T47D (cell line): ENCODE results near the gene L1CAM.

Experiments
- DNase-seq, 2 experiments: peaks; one replicate each; pipeline versions ENCODE4 v3.0.0 to v3.0.0-alpha.2; 2011 to 2012; ENCODE audit warnings: low read depth in 1 of 2, low spot score in 1 of 2
- JUND ChIP-seq: IDR thresholded peaks from 2 replicates; pipeline ENCODE4 v1.6.1; 2012; ENCODE audit warnings: low read depth
- in situ Hi-C: cut with HindIII; loops from 2 replicates; pipeline ENCODE4 v1.10.0; 2016; ENCODE audit warnings: low sequenced_read_pairs, low pct_unique_long_range_greater_than_20kb

The L1CAM gene

DNA sequence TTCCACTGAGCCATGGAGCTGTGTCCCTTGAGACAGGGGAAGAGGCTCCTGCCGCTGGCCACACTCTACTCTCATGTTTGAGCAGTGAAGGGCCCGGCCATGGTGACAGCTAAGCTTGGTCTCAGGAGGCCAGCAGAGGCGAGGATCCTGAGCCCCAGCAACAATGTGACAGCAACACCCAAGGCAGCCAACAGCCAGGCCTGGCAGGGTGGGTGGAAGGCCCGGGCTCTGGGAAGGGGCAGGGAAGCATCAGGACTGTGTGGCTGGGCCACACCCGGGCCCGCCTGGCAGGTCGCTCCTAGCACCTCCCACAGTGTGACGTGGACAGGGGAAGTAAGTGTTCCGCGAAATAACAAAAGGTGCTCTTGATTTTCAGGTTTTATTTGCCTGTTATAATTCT lies 24.8 kb downstream of the L1CAM start:
- no peak for DNase-seq
- TF ChIP-seq JUND = no peak
- in situ Hi-C loops = no loop called here

DNA sequence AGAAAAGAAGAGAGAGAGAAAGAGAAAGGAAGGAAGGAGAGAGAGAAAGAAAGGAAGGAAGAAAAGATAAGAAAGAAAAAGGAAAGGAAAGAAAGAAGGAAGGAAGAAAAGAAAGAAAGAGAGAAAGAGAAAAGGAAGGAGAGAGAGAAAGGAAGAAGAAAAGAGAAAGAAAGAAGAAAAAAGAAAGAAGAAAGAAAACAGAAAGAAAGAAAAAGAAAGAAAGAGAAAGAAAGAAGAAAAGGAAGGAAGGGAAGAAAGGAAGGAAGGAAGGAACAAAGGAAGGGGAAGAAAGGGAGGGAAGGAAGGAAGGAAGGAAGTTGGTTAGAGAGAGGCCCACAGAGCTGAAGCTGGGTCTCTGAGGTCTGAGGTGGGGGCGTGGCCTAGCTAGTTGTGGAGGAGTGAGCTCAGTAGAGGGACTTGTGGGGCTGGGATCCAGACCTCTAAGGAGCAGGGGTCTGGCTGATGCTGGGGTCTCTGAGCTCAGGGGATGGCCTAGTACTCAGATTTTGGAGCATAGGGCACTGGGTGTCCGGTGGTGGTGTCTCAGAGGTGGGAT lies 28.5 kb downstream of the L1CAM start:
- no peak for DNase-seq
- TF ChIP-seq JUND = no peak
- in situ Hi-C loops = no loop called here

DNA sequence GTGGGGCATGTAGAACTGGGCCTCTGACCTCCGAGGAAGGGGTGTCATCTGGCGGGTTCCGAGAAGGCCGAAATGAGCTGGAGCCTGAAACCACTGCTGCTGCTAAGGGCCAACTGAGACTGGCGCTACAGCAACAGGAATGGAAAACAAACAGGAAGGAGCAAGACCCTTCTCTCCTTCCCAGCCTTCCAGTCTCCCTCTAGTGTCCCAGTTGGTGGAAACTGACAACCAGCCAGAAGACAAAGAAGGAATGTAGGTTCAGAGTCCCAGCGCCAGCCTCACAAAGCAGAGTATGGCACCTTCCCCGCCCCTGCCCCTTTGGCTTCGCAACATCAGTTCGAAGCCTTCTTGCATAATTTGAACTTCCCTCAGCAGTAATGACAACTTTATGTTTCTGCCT lies 31.3 kb downstream of the L1CAM start:
- TF ChIP-seq JUND = no peak
- in situ Hi-C loops = no loop called here
- no peak for DNase-seq

DNA sequence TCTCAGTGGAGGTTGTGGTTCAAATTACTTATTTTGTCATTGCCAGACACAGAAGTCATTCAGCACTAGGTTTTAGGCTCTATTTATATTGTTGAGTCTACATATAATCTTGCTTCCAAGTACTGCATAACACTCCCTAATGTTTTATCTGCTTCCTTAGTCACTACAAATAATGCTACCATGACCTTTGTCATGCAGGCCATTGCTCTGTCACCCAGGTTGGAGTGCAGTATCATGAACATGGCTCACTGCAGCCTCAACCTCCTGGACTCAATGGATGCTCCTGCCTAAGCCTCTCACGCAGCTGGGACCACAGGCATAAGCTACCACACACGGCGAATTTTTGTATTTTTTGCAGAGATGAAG lies 32.1 kb downstream of the L1CAM start:
- in situ Hi-C loops = no loop called here
- no peak for DNase-seq
- TF ChIP-seq JUND = no peak

DNA sequence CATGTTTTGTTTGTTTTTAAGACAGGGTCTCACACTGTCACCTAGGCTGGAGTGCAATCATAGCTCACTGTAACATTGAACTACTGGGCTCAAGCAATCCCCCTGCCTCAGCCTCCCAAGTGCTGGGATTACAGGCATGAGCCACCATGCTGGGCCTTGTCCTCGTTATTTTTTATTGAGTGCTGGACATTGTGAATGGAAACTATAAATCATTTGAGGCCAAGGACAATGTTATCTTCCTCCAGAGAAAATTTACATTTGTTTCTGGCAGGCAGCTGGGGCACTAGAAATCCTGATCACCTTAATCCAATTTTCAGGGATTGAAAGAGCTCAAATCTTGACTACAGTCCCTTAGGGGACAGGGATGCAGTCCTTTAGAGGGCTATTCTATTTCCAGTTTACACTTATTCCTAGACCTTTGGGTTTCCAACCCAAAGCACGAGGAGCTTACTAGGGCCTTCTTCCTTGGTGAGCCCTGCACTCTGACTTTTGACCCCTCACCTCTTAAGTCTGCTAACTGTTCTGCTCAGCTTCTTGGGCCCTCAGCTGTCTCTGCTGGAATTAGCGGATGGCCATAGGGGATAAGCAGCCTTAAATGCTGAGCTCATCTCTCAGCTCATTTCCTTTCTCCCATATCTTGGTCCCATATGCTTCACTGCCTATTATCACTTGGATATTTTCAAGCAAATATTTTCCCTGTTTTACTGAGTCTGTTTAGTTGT lies 32.6 kb downstream of the L1CAM start:
- no peak for TF ChIP-seq JUND
- no peak for DNase-seq
- in situ Hi-C loops = no loop called here

DNA sequence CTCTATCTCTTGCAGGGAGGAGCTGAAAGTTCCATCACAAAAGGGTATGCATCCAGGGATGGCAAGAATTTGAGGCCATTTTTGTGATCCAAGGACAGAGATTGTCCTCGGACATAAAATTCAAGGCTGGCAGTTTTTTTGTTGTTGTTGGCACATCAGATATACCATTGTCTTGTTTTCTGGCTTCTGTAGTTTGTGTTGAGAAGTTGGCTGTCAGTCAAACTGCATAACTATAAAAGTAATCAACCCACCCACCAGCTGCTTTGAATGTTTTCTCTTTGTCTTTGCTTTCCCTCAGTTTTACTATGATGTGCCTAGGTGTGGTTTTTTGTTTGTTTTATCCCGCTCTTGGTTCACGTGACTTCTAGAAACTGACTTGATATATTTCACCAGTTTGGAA lies 34.0 kb downstream of the L1CAM start:
- in situ Hi-C loops = no loop called here
- no peak for DNase-seq
- no peak for TF ChIP-seq JUND

DNA sequence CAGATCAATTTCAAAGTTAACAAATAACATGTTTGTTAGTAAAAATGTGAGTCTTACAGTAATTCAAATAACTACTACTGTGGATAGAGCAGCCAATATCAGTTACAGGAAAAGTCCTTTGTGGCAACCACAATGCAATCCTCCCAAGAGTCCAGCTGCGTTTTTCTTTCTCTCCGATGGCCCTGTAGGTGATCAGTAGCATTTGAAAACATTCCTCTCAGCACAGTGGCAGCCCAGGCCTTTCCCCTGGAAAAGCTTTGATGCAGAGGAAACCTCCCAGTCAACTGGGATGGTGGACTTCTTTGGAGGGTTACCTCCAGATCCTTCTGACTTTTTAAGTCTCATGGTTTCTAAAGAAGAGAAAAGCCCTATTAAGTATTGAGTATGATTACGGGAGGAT lies 37.6 kb downstream of the L1CAM start:
- DNase-seq = no peak

DNA sequence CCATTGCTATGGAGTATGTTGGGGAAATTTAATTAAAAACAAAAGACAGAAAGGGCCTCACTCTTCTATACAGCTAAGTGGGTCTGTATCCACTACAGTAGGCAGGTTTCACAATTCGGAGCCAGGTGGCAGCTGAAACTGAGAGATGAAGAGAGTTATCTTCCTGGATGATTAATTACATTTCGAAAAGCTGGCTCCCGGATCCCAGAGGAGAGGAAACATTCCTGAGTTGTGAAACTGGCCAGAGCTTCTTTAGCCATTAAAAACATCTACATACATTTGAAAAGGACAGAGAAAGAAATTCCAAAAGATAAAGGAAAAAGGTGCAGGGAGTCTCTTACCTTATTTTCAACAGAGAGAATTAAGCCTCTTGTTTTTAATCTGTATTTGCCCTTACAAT lies 40.1 kb downstream of the L1CAM start:
- in situ Hi-C loops = no loop called here
- no peak for TF ChIP-seq JUND
- no peak for DNase-seq

More for the DNA sequence above, 37.6 kb downstream of the L1CAM start:
- in situ Hi-C loops = no loop called here
- no peak for TF ChIP-seq JUND

DNA sequence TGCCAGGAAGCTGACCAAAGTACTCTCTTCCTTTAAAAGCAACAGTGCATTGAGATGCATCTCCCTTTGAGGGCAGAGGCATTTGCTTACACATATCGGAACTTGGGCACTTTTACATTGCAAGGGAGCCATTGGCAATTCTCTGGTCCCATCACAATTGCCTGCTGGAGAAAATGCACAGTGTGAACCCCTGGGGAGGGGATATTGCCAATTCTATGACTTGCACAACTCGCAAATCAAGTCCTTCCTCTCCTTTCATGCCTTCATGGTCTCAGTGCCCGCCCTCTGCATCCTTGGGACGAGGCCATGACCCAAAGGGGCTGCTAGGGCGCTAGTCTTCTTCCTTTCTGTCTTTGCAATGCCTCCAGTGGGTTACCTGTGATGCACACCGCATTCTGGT lies 40.8 kb downstream of the L1CAM start:
- DNase-seq = no peak
- in situ Hi-C loops = no loop called here
- TF ChIP-seq JUND = no peak

DNA sequence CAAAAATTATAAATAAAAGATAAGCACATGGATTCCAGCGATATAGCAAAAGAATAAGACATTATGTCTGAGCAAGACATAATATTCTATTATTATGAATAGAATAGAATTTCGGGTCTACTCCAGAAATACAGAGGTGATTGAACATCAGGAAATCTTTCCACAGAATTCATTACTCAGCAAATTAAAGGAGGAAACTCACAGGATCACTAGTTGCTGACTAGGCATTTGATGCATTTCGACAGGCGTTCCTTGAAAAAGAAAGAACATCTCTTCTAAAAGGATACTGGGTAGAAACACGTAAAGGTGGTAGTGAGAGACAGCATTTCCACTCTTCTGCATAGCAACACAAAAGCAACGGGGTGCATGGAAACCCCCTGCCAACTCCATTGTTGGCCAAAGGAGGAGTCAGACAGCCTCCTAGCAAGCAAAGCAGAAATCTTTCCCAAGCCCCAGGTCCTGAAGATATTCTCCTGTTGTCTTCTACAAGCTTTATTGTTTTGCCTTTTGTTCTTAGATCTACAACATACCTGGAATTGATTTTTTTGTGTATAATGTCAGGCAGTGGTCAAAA lies 41.4 kb downstream of the L1CAM start:
- DNase-seq = no peak
- in situ Hi-C loops = no loop called here
- TF ChIP-seq JUND = no peak

DNA sequence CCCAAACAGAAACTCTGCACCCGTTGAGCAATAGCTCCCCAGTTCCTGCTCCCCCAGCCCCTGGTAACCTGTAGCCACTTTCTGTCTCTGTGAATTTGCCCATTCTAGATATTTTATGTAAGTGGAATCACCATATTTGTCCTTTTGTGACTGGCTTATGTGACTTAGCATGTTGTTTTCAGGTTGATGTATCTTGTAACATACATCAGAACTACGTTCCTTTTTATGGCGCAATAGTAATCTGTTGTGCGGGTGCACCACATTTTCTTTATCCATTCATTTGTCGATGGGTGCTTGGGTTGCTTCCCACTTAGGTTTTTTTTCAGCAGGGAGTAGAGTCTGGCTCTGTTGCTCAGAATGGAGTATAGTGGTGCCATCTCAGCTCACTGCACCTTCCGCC lies 49.1 kb downstream of the L1CAM start:
- DNase-seq = no peak
- in situ Hi-C loops = no loop called here

DNA sequence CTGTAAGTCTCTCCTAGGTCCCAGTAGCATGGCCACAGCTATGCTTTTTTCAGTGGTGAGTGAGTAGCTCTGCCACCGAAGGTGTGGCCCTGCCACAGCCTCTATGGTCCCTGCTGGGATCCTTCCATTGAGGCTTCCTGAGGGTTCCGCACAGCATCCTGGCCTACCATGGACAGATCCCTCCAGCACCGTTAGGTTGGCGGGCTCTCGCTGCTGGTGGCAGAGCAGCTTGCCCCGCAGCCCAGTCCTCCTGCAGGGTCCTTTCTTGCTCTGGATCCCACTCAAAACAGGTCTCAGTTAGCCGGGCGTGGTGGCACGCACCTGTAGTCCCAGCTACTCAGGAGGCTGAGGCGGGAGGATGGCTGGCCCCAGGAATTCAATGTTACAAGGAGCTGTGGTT lies 53.2 kb downstream of the L1CAM start:
- in situ Hi-C loops = no loop called here
- DNase-seq = no peak
- no peak for TF ChIP-seq JUND

More for the DNA sequence above, 49.1 kb downstream of the L1CAM start:
- TF ChIP-seq JUND = no peak

DNA sequence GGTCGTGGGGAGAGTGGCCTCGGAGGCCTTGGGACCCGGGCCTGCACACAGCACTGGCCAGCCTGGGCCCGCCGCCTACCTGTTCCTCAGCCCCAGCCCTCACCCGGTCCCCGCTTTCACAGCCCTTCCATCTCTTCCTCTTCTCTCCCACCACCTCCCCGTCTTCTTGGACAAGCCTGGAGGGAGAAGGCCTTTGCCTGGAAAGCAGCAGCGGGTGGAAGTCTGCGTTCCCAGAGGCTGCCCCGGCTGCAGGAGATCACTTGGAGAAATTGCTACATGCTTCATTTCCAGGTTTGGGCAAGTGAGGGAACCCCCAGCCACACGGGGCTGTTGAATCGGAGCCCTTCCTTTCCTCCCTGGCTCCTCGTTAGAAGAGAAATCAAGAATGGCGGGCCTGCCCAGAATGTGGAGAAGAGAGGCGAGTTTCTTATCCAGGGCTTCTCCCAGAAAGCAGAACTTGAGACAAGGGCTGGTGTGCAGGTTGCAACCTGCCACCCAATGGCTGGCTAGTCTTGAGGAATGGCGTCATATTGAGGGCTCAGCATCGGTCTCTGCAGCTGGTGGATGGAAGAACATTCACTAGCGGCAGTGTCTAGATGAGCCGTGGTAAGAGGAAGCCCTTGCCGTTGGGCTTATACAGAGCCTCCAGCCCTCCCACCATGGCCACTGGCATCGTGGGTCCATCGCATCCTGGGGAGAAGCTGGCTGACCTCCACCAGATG lies 54.4 kb downstream of the L1CAM start:
- no peak for DNase-seq
- in situ Hi-C loops = no loop called here
- TF ChIP-seq JUND = no peak
